Measurements from ENCODE around the gene CYSRT1. TPM values are rescaled to one million over a fixed set of nuclear protein-coding genes. Genes with fewer than 3 reads are reported as not detected.

Gene CYSRT1
- total RNA-seq, 1 experiment from 2014 or later = 1.0 TPM

GRCh38 chr9:137184881-137185660 is 39.9 kb upstream of the CYSRT1 start:
- no peak overlapping the region for H3K14ac ChIP-seq (ENCODE audit: insufficient read depth, low read length)
- H3K36me3 Mint-ChIP-seq (ENCODE audit: insufficient read depth in 1 of 3, low read depth in 3 of 3) = peaks cover 6 to 53% (median 46%) of the 10 kb centered on the region in 3 experiments; a peak in 6 of 7 replicates

More at GRCh38 chr9:137184881-137185660, 39.9 kb upstream of the CYSRT1 start:
- Mint-ChIP-seq H3K4me3 (no peak overlapping the region; a peak in 1 of 5 replicates), H3K4me1 (peaks cover 17 to 22% of the 10 kb centered on the region in 2 experiments), H3K9me3 (no peaks in the 10 kb centered on the region), H3K27me3 (ENCODE audit: low read depth) (no peaks in the 10 kb centered on the region), H3K27ac (no peak overlapping the region)
- Histone ChIP-seq H3K23ac (ENCODE audit: insufficient read length, low read depth, low read length) (no peak overlapping the region), H4K20me1 (ENCODE audit: control insufficient read depth, insufficient read depth, insufficient read length) (peaks cover 2% of the 10 kb centered on the region), H3K27me3 (ENCODE audit: insufficient read depth, low read length) (no peaks in the 10 kb centered on the region), H3K79me2 (ENCODE audit: insufficient read depth, low read length) (peaks cover 10% of the 10 kb centered on the region; the same call in 1 of the 2 replicates), H3K27ac (ENCODE audit: insufficient read length, low read depth, low read length) (no peak overlapping the region), H2BK5ac (ENCODE audit: insufficient read length, low read length) (no peak overlapping the region), H2BK15ac (ENCODE audit: low read depth, low read length) (no peak overlapping the region), H3K4ac (ENCODE audit: low read depth, low read length) (no peak overlapping the region), H3K4me1 (ENCODE audit: insufficient read depth, low read length) (peaks cover 5% of the 10 kb centered on the region; the same call in 1 of the 2 replicates), H2AFZ (ENCODE audit: low read length) (no peak overlapping the region), H3K4me2 (ENCODE audit: insufficient read depth, insufficient read length, low read length) (no peak overlapping the region), H3K9ac (ENCODE audit: extremely low read depth, insufficient read length, low read length) (no peak overlapping the region), H3K56ac (ENCODE audit: insufficient read length, low read depth, low read length) (no peak overlapping the region), H3K9me3 (ENCODE audit: control insufficient read depth, low read depth, low read length) (no peaks in the 10 kb centered on the region), H4K5ac (ENCODE audit: insufficient read length, low read depth, low read length) (no peak overlapping the region), H3T11ph (ENCODE audit: low read length) (no peak overlapping the region), H4K91ac (ENCODE audit: insufficient read length, low read depth, low read length) (no peak overlapping the region), H2AK5ac (ENCODE audit: insufficient read length, low read length) (no peak overlapping the region), H2BK120ac (ENCODE audit: low read depth, low read length, poor library complexity, severe bottlenecking) (no peak overlapping the region), H4K8ac (replicated peaks; ENCODE audit: insufficient read length, low read depth, low read length) (no peak overlapping the region), H3K18ac (ENCODE audit: insufficient read length, low read depth, low read length) (no peak overlapping the region), H3K23me2 (ENCODE audit: insufficient read length, low read depth, low read length, poor library complexity, severe bottlenecking) (peaks cover 13% of the 10 kb centered on the region), H3K79me1 (ENCODE audit: insufficient read depth, low read depth, low read length, poor library complexity, severe bottlenecking) (peaks cover 6% of the 10 kb centered on the region), H2BK20ac (ENCODE audit: low read depth, low read length, poor library complexity, severe bottlenecking) (no peak overlapping the region), H2BK12ac (ENCODE audit: insufficient read length, low read depth, low read length) (no peak overlapping the region)
- no peak for TF ChIP-seq CTCF (conservative IDR thresholded peaks at IDR 0.05)
- DNase-seq = no peak
- WGBS (ENCODE audit: extremely low coverage, insufficient read length, low lambda C conversion rate) = no CpG with 5 or more reads among the region's 48 CpGs

Measured in H9 (cell line).